ENCODE measurements around the gene MS4A6A.
"Not testable (repeated sequence)": the region's sequence is repeated elsewhere in the genome, so short reads cannot be mapped to it uniquely, and the experiment has no call there.

The MS4A6A gene

DNA sequence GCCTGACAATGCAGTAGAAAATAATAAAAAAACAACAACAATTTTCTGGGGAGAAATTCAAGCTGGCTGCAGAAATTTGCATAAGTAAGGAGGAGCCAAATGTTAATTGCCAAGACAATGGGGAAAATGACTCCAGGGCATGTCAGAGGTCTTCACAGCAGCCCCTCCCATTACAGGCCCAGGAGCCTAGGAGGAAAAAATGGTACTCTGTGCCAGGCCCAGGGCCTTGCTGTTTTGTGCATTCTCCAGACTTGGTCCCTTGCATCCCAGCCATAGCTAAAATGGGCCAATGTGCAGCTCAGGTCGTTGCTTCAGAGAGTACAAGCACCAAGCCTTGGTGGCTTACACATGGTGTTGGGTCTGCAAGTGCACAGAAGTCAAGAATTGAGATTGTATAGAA is 49.0 kb downstream of the MS4A6A start:
- in situ Hi-C loops (cut with HindIII; ENCODE audit: low sequenced_read_pairs) = no loop called here
- no peak for DNase-seq (ENCODE audit: low read depth, low spot score)
- no peak overlapping the region for H3K4me3 ChIP-seq (ENCODE audit: low read depth, low read length)
- TF ChIP-seq, protein P1, sequence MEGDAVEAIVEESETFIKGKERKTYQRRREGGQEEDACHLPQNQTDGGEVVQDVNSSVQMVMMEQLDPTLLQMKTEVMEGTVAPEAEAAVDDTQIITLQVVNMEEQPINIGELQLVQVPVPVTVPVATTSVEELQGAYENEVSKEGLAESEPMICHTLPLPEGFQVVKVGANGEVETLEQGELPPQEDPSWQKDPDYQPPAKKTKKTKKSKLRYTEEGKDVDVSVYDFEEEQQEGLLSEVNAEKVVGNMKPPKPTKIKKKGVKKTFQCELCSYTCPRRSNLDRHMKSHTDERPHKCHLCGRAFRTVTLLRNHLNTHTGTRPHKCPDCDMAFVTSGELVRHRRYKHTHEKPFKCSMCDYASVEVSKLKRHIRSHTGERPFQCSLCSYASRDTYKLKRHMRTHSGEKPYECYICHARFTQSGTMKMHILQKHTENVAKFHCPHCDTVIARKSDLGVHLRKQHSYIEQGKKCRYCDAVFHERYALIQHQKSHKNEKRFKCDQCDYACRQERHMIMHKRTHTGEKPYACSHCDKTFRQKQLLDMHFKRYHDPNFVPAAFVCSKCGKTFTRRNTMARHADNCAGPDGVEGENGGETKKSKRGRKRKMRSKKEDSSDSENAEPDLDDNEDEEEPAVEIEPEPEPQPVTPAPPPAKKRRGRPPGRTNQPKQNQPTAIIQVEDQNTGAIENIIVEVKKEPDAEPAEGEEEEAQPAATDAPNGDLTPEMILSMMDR (IDR thresholded peaks at IDR 0.05; ENCODE audit: low read depth, low read length) = no peak

DNA sequence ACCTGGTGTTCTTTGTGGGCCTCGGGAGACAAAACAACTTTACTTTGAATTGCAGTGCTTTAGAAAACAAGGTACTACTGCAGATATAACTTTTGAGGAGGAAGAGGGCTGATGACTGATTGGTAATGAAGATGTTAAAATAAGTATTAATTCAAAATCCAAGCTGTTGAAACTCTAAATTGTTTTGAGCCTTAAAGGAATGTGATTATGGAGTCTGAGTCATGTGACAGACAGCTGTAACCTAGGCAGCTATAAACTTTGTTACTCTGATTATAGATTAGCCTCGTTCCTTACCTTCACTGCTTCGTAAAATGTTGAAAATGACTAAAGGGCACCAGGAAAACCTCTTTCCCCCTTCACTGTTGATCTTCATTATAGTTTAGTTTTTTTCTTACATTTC is 51.0 kb downstream of the MS4A6A start:
- TF ChIP-seq, protein P1 (IDR thresholded peaks at IDR 0.05; ENCODE audit: low read depth, low read length) = no peak
- in situ Hi-C loops (cut with HindIII; ENCODE audit: low sequenced_read_pairs) = no loop called here
- no peak overlapping the region for H3K4me3 ChIP-seq (ENCODE audit: low read depth, low read length)
- DNase-seq (ENCODE audit: low read depth, low spot score) = no peak

DNA sequence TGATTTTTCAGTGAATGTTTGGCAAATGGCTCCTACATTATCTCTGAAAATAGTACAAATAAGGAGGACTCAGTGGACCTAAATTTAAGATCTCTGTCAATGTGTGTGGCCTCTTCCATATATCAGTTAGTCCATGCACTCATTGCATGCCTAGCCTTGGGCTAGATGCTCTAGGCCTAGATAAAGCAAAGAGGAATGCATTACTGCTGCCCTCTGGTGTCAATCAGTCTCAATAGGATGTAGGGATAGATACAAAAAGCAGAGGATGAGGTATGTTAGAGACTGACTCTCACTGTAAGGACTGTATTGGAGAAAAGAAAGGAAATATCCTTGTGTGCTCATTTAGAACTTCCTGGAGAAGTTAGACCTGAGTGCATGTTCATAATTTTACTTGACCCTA is 52.4 kb downstream of the MS4A6A start:
- TF ChIP-seq, protein P1 (IDR thresholded peaks at IDR 0.05; ENCODE audit: low read depth, low read length) = no peak
- H3K4me3 ChIP-seq (ENCODE audit: low read depth, low read length) = no peak overlapping the region
- DNase-seq (ENCODE audit: low read depth, low spot score) = no peak
- in situ Hi-C loops (cut with HindIII; ENCODE audit: low sequenced_read_pairs) = no loop called here

DNA sequence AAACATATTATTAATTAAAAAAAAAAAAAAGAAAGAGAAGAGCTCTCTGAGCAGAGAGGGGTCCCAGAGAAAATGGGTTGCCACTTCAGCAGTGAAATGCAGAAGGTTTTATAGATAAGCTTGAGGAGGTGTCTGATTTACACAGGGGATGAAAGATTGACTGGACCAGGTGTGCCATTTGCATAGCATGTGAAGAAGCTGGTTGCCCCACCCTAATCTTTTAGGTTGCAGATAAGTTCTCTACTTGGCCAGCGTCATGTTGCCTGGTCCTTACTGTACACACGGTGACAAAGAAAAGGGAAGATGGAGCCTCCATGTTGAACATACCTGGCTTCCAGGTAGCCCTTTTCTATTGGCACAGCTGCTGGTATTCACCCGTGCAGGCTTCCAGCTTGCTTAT is 53.0 kb downstream of the MS4A6A start:
- TF ChIP-seq, protein P1 (IDR thresholded peaks at IDR 0.05; ENCODE audit: low read depth, low read length) = no peak
- in situ Hi-C loops (cut with HindIII; ENCODE audit: low sequenced_read_pairs) = no loop called here
- no peak overlapping the region for H3K4me3 ChIP-seq (ENCODE audit: low read depth, low read length)
- no peak for DNase-seq (ENCODE audit: low read depth, low spot score)

DNA sequence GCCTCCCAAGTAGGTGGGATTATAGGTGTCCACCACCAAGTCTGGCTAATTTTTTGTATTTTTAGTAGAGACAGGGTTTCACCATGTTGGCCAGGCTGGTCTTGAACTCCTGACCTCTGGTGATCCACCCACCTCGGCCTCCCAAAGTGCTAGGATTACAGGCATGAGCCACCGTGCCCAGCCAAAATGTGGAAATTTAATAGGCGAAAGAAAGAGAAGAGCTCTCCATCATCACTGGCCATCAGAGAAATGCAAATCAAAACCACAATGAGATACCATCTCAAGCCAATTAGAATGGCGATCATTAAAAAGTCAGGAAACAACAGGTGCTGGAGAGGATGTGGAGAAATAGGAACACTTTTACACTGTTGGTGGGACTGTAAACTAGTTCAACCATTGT is 54.0 kb downstream of the MS4A6A start:
- DNase-seq (ENCODE audit: low read depth, low spot score); H3K4me3 ChIP-seq (ENCODE audit: low read depth, low read length); in situ Hi-C loops (cut with HindIII; ENCODE audit: low sequenced_read_pairs): not testable (repeated sequence)

DNA sequence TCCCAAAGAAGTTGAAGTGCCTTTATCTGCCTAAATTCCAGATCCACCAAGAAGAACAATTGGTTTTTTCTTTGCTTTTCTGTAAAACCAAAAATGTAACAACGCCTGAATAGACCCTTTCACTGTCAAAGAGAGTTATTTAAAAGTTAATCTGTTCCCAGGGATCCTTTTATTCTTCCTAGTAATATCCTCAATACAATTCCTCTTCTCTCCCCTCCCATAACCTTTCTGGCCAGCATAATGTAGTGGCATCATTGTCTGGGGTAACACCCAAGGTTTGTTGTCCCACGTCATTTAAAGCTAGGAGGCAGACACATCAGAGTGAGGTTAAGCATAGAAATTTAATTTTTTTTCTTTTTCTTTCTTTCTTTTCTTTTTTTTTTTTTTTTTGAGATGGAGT is 54.5 kb downstream of the MS4A6A start:
- TF ChIP-seq, protein P1 (IDR thresholded peaks at IDR 0.05; ENCODE audit: low read depth, low read length) = no peak
- H3K4me3 ChIP-seq (ENCODE audit: low read depth, low read length) = no peak overlapping the region
- no peak for DNase-seq (ENCODE audit: low read depth, low spot score)
- in situ Hi-C loops (cut with HindIII; ENCODE audit: low sequenced_read_pairs) = no loop called here

DNA sequence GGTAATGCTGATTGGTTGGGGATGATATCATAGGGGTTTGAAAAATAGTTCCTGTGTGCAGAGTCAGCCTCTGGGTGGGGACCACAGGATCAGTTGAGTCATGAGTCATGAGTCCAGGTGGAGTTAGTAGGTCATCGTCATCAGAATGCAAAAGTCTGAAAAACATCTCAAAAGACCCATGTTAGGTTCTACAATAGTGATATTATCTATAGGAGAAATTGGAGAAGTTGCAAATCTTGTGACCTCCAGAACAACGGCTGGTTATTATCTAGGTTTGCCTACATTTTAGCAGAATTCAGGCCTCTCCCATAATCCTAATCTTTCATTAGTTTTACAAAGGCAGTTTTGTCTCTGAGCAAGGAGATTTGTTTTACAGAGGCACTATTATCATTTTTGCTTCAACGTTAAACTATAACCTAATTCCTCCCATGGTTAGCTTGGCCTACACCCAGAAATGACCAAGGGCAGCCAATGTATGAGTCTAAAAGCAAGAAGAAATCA is 55.5 kb downstream of the MS4A6A start:
- in situ Hi-C loops (cut with HindIII; ENCODE audit: low sequenced_read_pairs) = no loop called here
- DNase-seq (ENCODE audit: low read depth, low spot score) = no peak
- TF ChIP-seq, protein P1 (IDR thresholded peaks at IDR 0.05; ENCODE audit: low read depth, low read length) = no peak
- no peak overlapping the region for H3K4me3 ChIP-seq (ENCODE audit: low read depth, low read length)
